GM18526 (cell line): Measurements from ENCODE around the gene NALCN.

ENCODE experiments used
- POLR2A ChIP-seq: IDR thresholded peaks from 3 replicates; pipeline ENCODE4 v1.6.1; 2011; ENCODE audit not compliant: insufficient read length; ENCODE audit errors: extremely low read depth

The NALCN gene

GRCh38 chr13:101115762-101116171 lies 300.5 kb downstream of the NALCN start:
- no peak for TF ChIP-seq POLR2A

GRCh38 chr13:101111894-101112293 lies 304.4 kb downstream of the NALCN start:
- TF ChIP-seq POLR2A, result no peak

GRCh38 chr13:101109005-101109404 lies 307.3 kb downstream of the NALCN start:
- TF ChIP-seq POLR2A, result no peak

- no peak for TF ChIP-seq POLR2A
Observed at GRCh38 chr13:101098873-101099272, 317.4 kb downstream of the NALCN start.

- TF ChIP-seq POLR2A, result no peak
Observed at GRCh38 chr13:101092985-101093384, 323.3 kb downstream of the NALCN start.

- no peak for TF ChIP-seq POLR2A
Observed at GRCh38 chr13:101090287-101090686, 326.0 kb downstream of the NALCN start.

GRCh38 chr13:101085551-101085950 lies 330.8 kb downstream of the NALCN start:
- no peak for TF ChIP-seq POLR2A

GRCh38 chr13:101082441-101082840 lies 333.9 kb downstream of the NALCN start:
- TF ChIP-seq POLR2A, result no peak

- no peak for TF ChIP-seq POLR2A
Observed at GRCh38 chr13:101080616-101081015, 335.7 kb downstream of the NALCN start.

GRCh38 chr13:101065329-101065728 lies 351.0 kb downstream of the NALCN start:
- no peak for TF ChIP-seq POLR2A

- TF ChIP-seq POLR2A, result no peak
Observed at GRCh38 chr13:101059793-101060192, 356.5 kb downstream of the NALCN start.

GRCh38 chr13:101058841-101059240 lies 357.5 kb downstream of the NALCN start:
- no peak for TF ChIP-seq POLR2A

GRCh38 chr13:101053301-101054093 lies 362.8 kb downstream of the NALCN start:
- TF ChIP-seq POLR2A, result no peak

GRCh38 chr13:101049166-101049850 lies 367.0 kb downstream of the NALCN start:
- no peak for TF ChIP-seq POLR2A

- TF ChIP-seq POLR2A, result no peak
Observed at GRCh38 chr13:101036546-101036945, 379.8 kb downstream of the NALCN start.

- TF ChIP-seq POLR2A, result no peak
Observed at GRCh38 chr13:101035119-101035620, 381.1 kb downstream of the NALCN start.
